Fibroblast of villous mesenchyme (primary cell): Measurements from ENCODE around the gene GRIN2D. TPM values are rescaled to one million over a fixed set of nuclear protein-coding genes. Genes with fewer than 3 reads are reported as not detected.

Experiments
- DNase-seq: peaks from one replicate; pipeline ENCODE4 v3.0.0-alpha.2; 2010; ENCODE audit warnings: low read depth
- H3K4me3 ChIP-seq: 2 replicates; pipeline ENCODE4 v1.5.1; 2011; ENCODE audit warnings: low read depth, mild to moderate bottlenecking, low read length
- CTCF ChIP-seq: IDR thresholded peaks from 2 replicates; pipeline ENCODE4 v1.5.1; 2012; ENCODE audit warnings: low read depth, mild to moderate bottlenecking, low read length; ENCODE audit not compliant: insufficient read depth
- total RNA-seq: library from RNA; depleted of rRNA; stranded (reverse); fragments of >200 nt; gene quantifications from 2 replicates; pipeline ENCODE4 v1.2.3, GENCODE V29; 2012

The GRIN2D gene
- 0.86 and 1.9 TPM in 2 replicates for total RNA-seq

GRCh38 chr19:48393559-48394330 is at the start of gene GRIN2D:
Gene GRIN2D (plus strand): TSS chr19:48393668. CDS start chr19:48398393, 4,725 bp downstream.
- H3K4me3 ChIP-seq, result peak within 1 kb of the TSS; percentile 39
- peak; percentile 28 for DNase-seq
- no peak for TF ChIP-seq CTCF

- no peak for DNase-seq
- no peak overlapping the region for H3K4me3 ChIP-seq
- TF ChIP-seq CTCF, result no peak
Observed at GRCh38 chr19:48344892-48345291, 48.6 kb upstream of the GRIN2D start.

- DNase-seq, result peak; percentile 21
- TF ChIP-seq CTCF, result no peak
- no peak overlapping the region for H3K4me3 ChIP-seq
Observed at GRCh38 chr19:48346191-48346590, 47.3 kb upstream of the GRIN2D start.

DNA sequence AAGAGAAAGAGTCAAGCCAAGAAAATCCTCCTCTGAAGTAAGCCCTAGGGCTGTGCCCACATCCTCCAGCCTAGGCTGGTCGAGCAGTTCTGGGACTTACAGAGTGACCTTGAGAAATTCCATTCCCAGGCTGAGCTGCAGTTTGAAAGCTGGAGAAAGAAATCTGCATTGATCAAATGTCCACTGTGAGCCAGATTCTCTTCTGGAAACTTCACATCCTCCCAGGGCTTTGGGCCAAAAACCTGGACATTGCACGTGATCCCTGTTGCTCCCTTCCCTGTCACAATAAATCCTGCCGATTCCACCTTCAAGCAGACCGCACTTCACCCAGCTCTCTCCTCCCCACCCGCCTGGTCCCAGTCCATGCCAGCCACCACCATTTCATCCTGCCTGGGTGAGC is 45.4 kb upstream of the GRIN2D start:
- TF ChIP-seq CTCF, result no peak
- no peak overlapping the region for H3K4me3 ChIP-seq
- peak; percentile 19 for DNase-seq

- H3K4me3 ChIP-seq, result no peak overlapping the region
- TF ChIP-seq CTCF, result no peak
Observed at GRCh38 chr19:48348737-48349136, 44.7 kb upstream of the GRIN2D start.

GRCh38 chr19:48350856-48351255 is 42.6 kb upstream of the GRIN2D start:
- no peak overlapping the region for H3K4me3 ChIP-seq
- no peak for TF ChIP-seq CTCF
- DNase-seq, result no peak

More at GRCh38 chr19:48348737-48349136, 44.7 kb upstream of the GRIN2D start:
- no peak for DNase-seq
